Measurements from ENCODE around the gene SNX13. TPM values are rescaled to one million over a fixed set of nuclear protein-coding genes. Genes with fewer than 3 reads are reported as not detected.

Gene SNX13
- total RNA-seq, 1 experiment from 2014 or later, result 29.0 TPM

DNA sequence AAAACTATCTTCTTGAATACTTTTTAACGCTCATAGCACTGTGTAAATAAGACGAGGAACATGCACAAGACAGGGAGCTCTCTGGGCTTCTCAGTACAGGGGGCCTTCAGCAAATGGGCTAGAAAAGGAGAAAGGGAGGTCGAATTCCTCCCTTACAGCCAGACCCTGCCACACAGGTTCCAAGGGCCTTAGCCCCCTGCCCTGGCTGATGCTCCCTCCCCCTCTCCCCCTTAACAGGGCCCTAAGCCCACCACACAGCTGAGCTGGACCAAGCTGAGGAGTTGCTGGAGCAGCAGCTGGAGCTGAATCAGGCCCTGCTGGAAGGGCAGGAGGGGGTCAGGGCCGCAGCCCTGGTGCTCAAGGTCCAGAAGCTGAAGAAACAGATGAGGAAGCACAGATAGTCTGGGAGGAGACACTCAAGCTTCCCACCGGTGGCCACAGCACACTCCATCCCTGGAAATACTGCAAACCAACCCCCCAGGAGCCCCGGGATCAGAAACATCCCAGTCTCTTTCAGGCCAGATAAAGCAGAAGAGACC is 153.9 kb downstream of the SNX13 start:
- no peaks in the 10 kb centered on the region for H3K9me3 ChIP-seq (ENCODE audit: control insufficient read depth, low read depth, low read length)
- no peak overlapping the region for H4K8ac ChIP-seq (replicated peaks; ENCODE audit: insufficient read length, low read depth, low read length)
- no peak overlapping the region for H3K9ac ChIP-seq (ENCODE audit: extremely low read depth, insufficient read length, low read length)
- H3K14ac ChIP-seq (ENCODE audit: insufficient read depth, low read length), result no peak overlapping the region
- H2AFZ ChIP-seq (ENCODE audit: low read length), result no peak overlapping the region
- H2BK12ac ChIP-seq (ENCODE audit: insufficient read length, low read depth, low read length), result no peak overlapping the region
- no peak overlapping the region for H2AK5ac ChIP-seq (ENCODE audit: insufficient read length, low read length)
- H3K23ac ChIP-seq (ENCODE audit: insufficient read length, low read depth, low read length), result no peak overlapping the region
- H2BK20ac ChIP-seq (ENCODE audit: low read depth, low read length, poor library complexity, severe bottlenecking), result no peak overlapping the region
- H3K79me2 ChIP-seq (ENCODE audit: insufficient read depth, low read length), result no peaks in the 10 kb centered on the region
- no peak overlapping the region for H4K91ac ChIP-seq (ENCODE audit: insufficient read length, low read depth, low read length)
- H3K4me1 ChIP-seq (ENCODE audit: insufficient read depth, low read length), result no peaks in the 10 kb centered on the region
- Mint-ChIP-seq H3K36me3 (ENCODE audit: insufficient read depth in 1 of 3, low read depth in 3 of 3) (no peaks in the 10 kb centered on the region), H3K4me3 (no peak overlapping the region), H3K27me3 (ENCODE audit: low read depth) (no peaks in the 10 kb centered on the region), H3K9me3 (no peaks in the 10 kb centered on the region), H3K4me1 (peaks cover 7 to 9% of the 10 kb centered on the region in 2 experiments), H3K27ac (peak overlapping the region in 2 of 3 experiments; percentile 12 to 58; a peak in 2 of 7 replicates)
- no peak overlapping the region for H3K56ac ChIP-seq (ENCODE audit: insufficient read length, low read depth, low read length)
- H4K5ac ChIP-seq (ENCODE audit: insufficient read length, low read depth, low read length), result no peak overlapping the region
- no peak for DNase-seq
- no peaks in the 10 kb centered on the region for H3K23me2 ChIP-seq (ENCODE audit: insufficient read length, low read depth, low read length, poor library complexity, severe bottlenecking)
- no peak overlapping the region for H3K18ac ChIP-seq (ENCODE audit: insufficient read length, low read depth, low read length)
- no peak overlapping the region for H3K27ac ChIP-seq (ENCODE audit: insufficient read length, low read depth, low read length)
- no peaks in the 10 kb centered on the region for H4K20me1 ChIP-seq (ENCODE audit: control insufficient read depth, insufficient read depth, insufficient read length)
- no peak overlapping the region for H2BK5ac ChIP-seq (ENCODE audit: insufficient read length, low read length)
- no peak overlapping the region for H3K4ac ChIP-seq (ENCODE audit: low read depth, low read length)
- H3K4me2 ChIP-seq (ENCODE audit: insufficient read depth, insufficient read length, low read length), result no peak overlapping the region
- H3T11ph ChIP-seq (ENCODE audit: low read length), result no peak overlapping the region
- H2BK120ac ChIP-seq (ENCODE audit: low read depth, low read length, poor library complexity, severe bottlenecking), result no peak overlapping the region
- no CpG with 5 or more reads among the region's 6 CpGs for WGBS (ENCODE audit: extremely low coverage, insufficient read length, low lambda C conversion rate)
- H3K27me3 ChIP-seq (ENCODE audit: insufficient read depth, low read length), result no peaks in the 10 kb centered on the region
- no peaks in the 10 kb centered on the region for H3K79me1 ChIP-seq (ENCODE audit: insufficient read depth, low read depth, low read length, poor library complexity, severe bottlenecking)
- TF ChIP-seq, protein P1, sequence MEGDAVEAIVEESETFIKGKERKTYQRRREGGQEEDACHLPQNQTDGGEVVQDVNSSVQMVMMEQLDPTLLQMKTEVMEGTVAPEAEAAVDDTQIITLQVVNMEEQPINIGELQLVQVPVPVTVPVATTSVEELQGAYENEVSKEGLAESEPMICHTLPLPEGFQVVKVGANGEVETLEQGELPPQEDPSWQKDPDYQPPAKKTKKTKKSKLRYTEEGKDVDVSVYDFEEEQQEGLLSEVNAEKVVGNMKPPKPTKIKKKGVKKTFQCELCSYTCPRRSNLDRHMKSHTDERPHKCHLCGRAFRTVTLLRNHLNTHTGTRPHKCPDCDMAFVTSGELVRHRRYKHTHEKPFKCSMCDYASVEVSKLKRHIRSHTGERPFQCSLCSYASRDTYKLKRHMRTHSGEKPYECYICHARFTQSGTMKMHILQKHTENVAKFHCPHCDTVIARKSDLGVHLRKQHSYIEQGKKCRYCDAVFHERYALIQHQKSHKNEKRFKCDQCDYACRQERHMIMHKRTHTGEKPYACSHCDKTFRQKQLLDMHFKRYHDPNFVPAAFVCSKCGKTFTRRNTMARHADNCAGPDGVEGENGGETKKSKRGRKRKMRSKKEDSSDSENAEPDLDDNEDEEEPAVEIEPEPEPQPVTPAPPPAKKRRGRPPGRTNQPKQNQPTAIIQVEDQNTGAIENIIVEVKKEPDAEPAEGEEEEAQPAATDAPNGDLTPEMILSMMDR (conservative IDR thresholded peaks at IDR 0.05), result no peak
- no peak overlapping the region for H2BK15ac ChIP-seq (ENCODE audit: low read depth, low read length)
